HL-60 (cell line): ENCODE data around the gene GDPD4.

Experiments used
- DNase-seq, 2 experiments: peaks; one replicate each; pipeline ENCODE4 v3.0.0-alpha.2; 2010 to 2020; ENCODE audit warnings: low read depth in 1 of 2, low spot score in 1 of 2
- H3K27ac ChIP-seq: fragments of 250-450 bp; sonication (Bioruptor Pico); replicated peaks from 2 replicates; pipeline ENCODE4 v1.5.1; 2020; ENCODE audit warnings: mild to moderate bottlenecking, moderate library complexity
- H3K27me3 ChIP-seq: fragments of 250-450 bp; sonication (Bioruptor Pico); 2 replicates; pipeline ENCODE4 v1.5.1; 2021; ENCODE audit warnings: mild to moderate bottlenecking, moderate library complexity; ENCODE audit not compliant: insufficient read depth, poor library complexity, severe bottlenecking
- H3K4me3 ChIP-seq: replicated peaks from 2 replicates; pipeline ENCODE4 v1.5.1; 2011; ENCODE audit warnings: mild to moderate bottlenecking, control low read depth, low read length; ENCODE audit not compliant: insufficient read depth
- GABPA ChIP-seq: IDR thresholded peaks from 2 replicates; pipeline ENCODE4 v1.6.1; 2012; ENCODE audit warnings: low read depth
- POLR2AphosphoS5 ChIP-seq: IDR thresholded peaks from 2 replicates; pipeline ENCODE4 v1.6.1; 2012; ENCODE audit warnings: low read depth
- SPI1 ChIP-seq: IDR thresholded peaks from 2 replicates; pipeline ENCODE4 v1.6.1; 2012; ENCODE audit warnings: low read depth, mild to moderate bottlenecking, borderline replicate concordance
- TF ChIP-seq, protein P1 (sequence below): IDR thresholded peaks from 2 replicates; pipeline ENCODE4 v1.6.1; 2012; ENCODE audit warnings: low read depth; ENCODE audit not compliant: insufficient replicate concordance
- TF ChIP-seq, protein P2 (sequence below): IDR thresholded peaks from one replicate; pipeline ENCODE4 v1.5.1; 2011; ENCODE audit warnings: low read length, control low read depth, inconsistent platforms; ENCODE audit not compliant: insufficient read depth

Gene GDPD4

DNA sequence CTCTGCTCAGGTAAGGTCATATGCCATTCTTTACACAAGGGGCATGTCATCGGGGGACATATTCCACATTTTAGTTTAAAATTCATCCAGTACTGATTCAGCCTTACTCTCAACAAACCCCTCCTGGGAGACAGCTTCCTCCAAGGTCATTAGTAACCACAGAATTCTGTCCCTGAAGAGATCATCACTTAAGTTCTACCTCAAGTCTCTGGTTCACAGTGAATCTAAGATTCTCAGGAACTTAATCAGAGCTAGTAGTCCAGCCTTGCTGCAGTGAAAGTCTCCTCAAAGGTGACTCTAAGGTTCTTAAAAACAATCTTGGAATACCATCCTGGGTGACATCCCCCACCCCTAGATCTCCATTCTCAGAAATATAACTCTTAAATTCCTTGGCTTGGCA, 18.9 kb upstream of the GDPD4 start:
- TF ChIP-seq, protein P1, sequence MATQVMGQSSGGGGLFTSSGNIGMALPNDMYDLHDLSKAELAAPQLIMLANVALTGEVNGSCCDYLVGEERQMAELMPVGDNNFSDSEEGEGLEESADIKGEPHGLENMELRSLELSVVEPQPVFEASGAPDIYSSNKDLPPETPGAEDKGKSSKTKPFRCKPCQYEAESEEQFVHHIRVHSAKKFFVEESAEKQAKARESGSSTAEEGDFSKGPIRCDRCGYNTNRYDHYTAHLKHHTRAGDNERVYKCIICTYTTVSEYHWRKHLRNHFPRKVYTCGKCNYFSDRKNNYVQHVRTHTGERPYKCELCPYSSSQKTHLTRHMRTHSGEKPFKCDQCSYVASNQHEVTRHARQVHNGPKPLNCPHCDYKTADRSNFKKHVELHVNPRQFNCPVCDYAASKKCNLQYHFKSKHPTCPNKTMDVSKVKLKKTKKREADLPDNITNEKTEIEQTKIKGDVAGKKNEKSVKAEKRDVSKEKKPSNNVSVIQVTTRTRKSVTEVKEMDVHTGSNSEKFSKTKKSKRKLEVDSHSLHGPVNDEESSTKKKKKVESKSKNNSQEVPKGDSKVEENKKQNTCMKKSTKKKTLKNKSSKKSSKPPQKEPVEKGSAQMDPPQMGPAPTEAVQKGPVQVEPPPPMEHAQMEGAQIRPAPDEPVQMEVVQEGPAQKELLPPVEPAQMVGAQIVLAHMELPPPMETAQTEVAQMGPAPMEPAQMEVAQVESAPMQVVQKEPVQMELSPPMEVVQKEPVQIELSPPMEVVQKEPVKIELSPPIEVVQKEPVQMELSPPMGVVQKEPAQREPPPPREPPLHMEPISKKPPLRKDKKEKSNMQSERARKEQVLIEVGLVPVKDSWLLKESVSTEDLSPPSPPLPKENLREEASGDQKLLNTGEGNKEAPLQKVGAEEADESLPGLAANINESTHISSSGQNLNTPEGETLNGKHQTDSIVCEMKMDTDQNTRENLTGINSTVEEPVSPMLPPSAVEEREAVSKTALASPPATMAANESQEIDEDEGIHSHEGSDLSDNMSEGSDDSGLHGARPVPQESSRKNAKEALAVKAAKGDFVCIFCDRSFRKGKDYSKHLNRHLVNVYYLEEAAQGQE, result no peak
- TF ChIP-seq, protein P2, sequence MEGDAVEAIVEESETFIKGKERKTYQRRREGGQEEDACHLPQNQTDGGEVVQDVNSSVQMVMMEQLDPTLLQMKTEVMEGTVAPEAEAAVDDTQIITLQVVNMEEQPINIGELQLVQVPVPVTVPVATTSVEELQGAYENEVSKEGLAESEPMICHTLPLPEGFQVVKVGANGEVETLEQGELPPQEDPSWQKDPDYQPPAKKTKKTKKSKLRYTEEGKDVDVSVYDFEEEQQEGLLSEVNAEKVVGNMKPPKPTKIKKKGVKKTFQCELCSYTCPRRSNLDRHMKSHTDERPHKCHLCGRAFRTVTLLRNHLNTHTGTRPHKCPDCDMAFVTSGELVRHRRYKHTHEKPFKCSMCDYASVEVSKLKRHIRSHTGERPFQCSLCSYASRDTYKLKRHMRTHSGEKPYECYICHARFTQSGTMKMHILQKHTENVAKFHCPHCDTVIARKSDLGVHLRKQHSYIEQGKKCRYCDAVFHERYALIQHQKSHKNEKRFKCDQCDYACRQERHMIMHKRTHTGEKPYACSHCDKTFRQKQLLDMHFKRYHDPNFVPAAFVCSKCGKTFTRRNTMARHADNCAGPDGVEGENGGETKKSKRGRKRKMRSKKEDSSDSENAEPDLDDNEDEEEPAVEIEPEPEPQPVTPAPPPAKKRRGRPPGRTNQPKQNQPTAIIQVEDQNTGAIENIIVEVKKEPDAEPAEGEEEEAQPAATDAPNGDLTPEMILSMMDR, result no peak
- TF ChIP-seq GABPA (no peak), POLR2AphosphoS5 (no peak), SPI1 (no peak)
- no peaks in the 10 kb centered on the region for H3K27me3 ChIP-seq
- no peak overlapping the region for H3K27ac ChIP-seq
- no peak for DNase-seq
- no peak overlapping the region for H3K4me3 ChIP-seq

DNA sequence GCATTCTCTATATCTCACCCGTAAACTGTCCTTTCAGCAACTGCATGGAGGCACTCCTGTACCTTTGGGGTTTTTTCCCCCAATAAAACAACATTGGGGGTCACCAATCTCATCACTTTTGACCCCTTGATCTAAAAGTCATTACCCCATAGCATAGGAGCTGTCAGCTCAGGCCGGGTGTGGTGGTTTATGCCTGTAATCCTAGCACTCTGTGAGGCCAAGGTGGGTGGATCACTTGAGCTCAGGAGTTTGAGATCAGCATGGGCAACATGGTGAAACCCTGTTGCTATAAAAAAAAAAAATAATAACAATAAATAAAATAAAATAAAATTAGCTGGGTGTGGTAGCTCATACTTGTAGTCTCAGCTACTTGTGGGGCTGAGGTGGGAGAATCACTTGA, 17.1 kb upstream of the GDPD4 start:
- Histone ChIP-seq H3K27ac (no peak overlapping the region), H3K4me3 (no peak overlapping the region), H3K27me3 (no peaks in the 10 kb centered on the region)
- TF ChIP-seq, protein P1, result no peak
- no peak for TF ChIP-seq POLR2AphosphoS5
- TF ChIP-seq, protein P2, result no peak
- TF ChIP-seq SPI1, result no peak
- no peak for TF ChIP-seq GABPA
- no peak for DNase-seq

DNA sequence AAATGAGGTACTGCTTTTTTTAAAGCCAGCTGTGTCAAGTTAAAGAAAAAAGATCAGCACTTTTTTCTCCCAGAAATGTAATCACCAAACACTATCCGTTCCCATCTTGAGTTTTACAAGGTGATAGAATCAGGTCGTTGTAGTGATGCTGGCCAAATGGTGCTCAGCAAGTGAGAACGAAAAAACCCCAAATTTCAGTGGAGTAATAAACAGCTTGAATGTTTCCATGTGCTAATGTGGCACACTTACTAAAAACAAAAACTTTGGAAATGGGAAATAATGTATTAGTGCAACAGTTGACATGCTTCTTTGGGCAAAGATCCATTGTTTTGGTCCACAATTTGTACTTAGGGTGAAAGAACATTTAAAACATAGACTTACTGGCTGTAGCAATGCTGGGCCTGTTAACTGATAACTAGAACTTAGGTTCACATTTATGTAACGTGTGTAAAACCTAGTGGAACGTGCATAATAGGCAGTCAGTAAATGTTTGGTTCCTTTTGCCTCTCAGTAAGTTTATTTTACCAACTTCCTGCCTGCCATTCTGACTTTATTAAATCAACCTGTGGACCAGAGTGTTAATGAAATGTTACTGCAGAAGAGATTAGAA, 15.4 kb upstream of the GDPD4 start:
- Histone ChIP-seq H3K27ac (no peak overlapping the region), H3K27me3 (no peaks in the 10 kb centered on the region), H3K4me3 (no peak overlapping the region)
- DNase-seq, result no peak
- no peak for TF ChIP-seq GABPA
- no peak for TF ChIP-seq POLR2AphosphoS5
- TF ChIP-seq, protein P1, result no peak
- TF ChIP-seq SPI1, result no peak
- TF ChIP-seq, protein P2, result no peak
